ENCODE data around the gene ACYP1.

GRCh38 chr14:75051556-75051899, 12.3 kb downstream of the ACYP1 start:
- TF ChIP-seq, protein P1, sequence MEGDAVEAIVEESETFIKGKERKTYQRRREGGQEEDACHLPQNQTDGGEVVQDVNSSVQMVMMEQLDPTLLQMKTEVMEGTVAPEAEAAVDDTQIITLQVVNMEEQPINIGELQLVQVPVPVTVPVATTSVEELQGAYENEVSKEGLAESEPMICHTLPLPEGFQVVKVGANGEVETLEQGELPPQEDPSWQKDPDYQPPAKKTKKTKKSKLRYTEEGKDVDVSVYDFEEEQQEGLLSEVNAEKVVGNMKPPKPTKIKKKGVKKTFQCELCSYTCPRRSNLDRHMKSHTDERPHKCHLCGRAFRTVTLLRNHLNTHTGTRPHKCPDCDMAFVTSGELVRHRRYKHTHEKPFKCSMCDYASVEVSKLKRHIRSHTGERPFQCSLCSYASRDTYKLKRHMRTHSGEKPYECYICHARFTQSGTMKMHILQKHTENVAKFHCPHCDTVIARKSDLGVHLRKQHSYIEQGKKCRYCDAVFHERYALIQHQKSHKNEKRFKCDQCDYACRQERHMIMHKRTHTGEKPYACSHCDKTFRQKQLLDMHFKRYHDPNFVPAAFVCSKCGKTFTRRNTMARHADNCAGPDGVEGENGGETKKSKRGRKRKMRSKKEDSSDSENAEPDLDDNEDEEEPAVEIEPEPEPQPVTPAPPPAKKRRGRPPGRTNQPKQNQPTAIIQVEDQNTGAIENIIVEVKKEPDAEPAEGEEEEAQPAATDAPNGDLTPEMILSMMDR (IDR thresholded peaks at IDR 0.05; ENCODE audit: low read depth, low read length): no peak
- TF ChIP-seq POLR2A (IDR thresholded peaks at IDR 0.05; ENCODE audit: extremely low read depth, insufficient read length): no peak
- TF ChIP-seq, protein P2, sequence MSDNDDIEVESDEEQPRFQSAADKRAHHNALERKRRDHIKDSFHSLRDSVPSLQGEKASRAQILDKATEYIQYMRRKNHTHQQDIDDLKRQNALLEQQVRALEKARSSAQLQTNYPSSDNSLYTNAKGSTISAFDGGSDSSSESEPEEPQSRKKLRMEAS (IDR thresholded peaks at IDR 0.05; ENCODE audit: low read depth, low read length): no peak
